ENCODE data around the gene SCT. TPM values are rescaled to one million over a fixed set of nuclear protein-coding genes. Genes with fewer than 3 reads are reported as not detected.

Gene SCT
- total and polyA plus RNA-seq, 2 of the 8 experiments (the other 6 are each of a cell fraction or from before 2014, with no cell fraction given) = 1.7 to 2.0 TPM

GRCh38 chr11:607020-607780 is 19.8 kb downstream of the SCT start (continued):
- TF ChIP-seq USF2 (IDR thresholded peaks at IDR 0.05; ENCODE audit: low read length) (no peak), MAFK (IDR thresholded peaks at IDR 0.05; ENCODE audit: low read depth, low read length) (no peak), JUN (IDR thresholded peaks at IDR 0.05; ENCODE audit: low read depth, low read length) (no peak), SIN3A (conservative IDR thresholded peaks at IDR 0.05 in 1 of 2, IDR thresholded peaks at IDR 0.05 in 1 of 2; ENCODE audit: low read depth in 1 of 2, low read length in 2 of 2) (no peak), BACH1 (IDR thresholded peaks at IDR 0.05; ENCODE audit: low read length) (no peak), SP4 (IDR thresholded peaks at IDR 0.05; ENCODE audit: low read length) (no peak), CBX5 (IDR thresholded peaks at IDR 0.05; ENCODE audit: low read depth, low read length) (no peak)
